WERI-Rb-1 (cell line): ENCODE measurements around the gene SMIM29.
A peak's percentile ranks its signal among the peaks of the same experiment; 100 is the strongest.

Source experiments
- DNase-seq: peaks from one replicate; pipeline ENCODE4 v3.0.0-alpha.2; 2020
- H3K27ac ChIP-seq: fragments of 250-450 bp; sonication (Bioruptor Pico); 2 replicates; pipeline ENCODE4 v1.5.1; 2020; ENCODE audit warnings: mild to moderate bottlenecking, moderate library complexity
- H3K27me3 ChIP-seq: fragments of 250-450 bp; sonication (Bioruptor Pico); 2 replicates; pipeline ENCODE4 v1.5.1; 2021; ENCODE audit warnings: mild to moderate bottlenecking, low read depth, moderate library complexity; ENCODE audit not compliant: insufficient read depth, severe bottlenecking
- H3K36me3 ChIP-seq: fragments of 250-450 bp; sonication (Bioruptor Pico); 2 replicates; pipeline ENCODE4 v1.5.1; 2020; ENCODE audit warnings: mild to moderate bottlenecking, moderate library complexity
- H3K4me3 ChIP-seq: 2 replicates; pipeline ENCODE4 v1.5.1; 2011; ENCODE audit warnings: low read depth, mild to moderate bottlenecking, control low read depth, low read length
- H3K9me3 ChIP-seq: fragments of 250-450 bp; sonication (Bioruptor Pico); 2 replicates; pipeline ENCODE4 v1.5.1; 2021; ENCODE audit warnings: mild to moderate bottlenecking, moderate library complexity; ENCODE audit not compliant: severe bottlenecking
- TF ChIP-seq, protein P1 (sequence below): IDR thresholded peaks from 2 replicates; pipeline ENCODE4 v1.5.1; 2011; ENCODE audit warnings: low read depth, mild to moderate bottlenecking, control low read depth, inconsistent platforms, low read length

Gene SMIM29

DNA sequence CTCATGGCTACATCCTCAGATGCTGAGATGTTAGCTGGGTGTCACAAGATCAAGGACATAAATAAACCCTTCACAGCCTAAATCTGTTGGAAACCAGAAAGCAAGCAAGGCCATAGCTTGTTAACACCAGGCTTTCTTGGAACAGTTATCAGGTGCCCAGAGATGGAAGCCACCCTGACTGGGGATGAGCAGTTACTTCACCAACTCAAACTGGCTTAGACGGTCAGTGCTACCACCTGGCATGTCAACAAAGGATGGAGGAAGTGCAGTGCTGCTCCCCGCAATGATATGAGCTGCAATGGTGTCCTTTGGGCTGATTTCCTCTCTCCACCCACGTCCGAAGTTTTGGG, 28.9 kb upstream of the SMIM29 start:
- DNase-seq, result no peak
- no peak overlapping the region for H3K4me3 ChIP-seq
- no peak overlapping the region for H3K27ac ChIP-seq

DNA sequence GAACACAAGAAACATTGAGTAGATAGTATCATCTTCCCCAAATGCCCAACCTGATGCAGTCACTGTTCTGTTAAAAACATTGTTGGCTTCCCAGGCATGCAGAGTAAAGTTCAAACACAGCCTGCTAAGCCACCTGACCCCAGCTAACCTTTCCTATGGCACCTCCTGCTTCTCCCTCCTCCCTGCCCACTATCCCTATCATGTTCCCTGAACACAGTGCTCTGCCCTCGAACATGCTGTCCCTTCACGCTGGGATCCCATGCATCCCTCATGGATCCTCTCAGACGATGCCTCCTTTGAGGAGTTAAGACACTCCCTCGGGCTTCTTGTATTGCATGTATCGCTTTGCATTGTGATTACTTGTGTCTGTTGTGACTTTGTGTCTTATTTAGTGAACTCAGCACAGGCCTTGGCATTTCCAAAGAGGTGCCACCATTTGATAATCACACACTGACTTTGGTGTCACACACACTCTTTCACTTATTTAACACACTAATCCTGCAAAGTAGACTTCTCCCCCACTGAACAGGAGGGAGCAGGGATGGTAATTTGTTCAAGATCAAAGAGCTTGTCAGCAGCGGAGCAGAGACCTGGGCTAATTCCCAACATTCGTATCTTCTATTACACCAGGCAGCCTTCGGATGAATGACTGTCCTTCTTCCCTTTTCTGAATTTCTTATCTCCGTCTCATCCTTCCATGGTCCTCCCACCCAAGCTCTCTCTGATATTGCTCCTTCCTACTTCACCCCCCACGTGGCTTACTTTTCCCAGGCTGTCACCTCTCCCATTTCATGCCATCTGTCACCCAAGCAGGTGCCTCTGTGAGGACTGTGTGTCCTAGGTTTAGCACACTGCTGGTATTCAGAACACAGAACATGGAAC, 28.3 kb upstream of the SMIM29 start:
- TF ChIP-seq, protein P1, sequence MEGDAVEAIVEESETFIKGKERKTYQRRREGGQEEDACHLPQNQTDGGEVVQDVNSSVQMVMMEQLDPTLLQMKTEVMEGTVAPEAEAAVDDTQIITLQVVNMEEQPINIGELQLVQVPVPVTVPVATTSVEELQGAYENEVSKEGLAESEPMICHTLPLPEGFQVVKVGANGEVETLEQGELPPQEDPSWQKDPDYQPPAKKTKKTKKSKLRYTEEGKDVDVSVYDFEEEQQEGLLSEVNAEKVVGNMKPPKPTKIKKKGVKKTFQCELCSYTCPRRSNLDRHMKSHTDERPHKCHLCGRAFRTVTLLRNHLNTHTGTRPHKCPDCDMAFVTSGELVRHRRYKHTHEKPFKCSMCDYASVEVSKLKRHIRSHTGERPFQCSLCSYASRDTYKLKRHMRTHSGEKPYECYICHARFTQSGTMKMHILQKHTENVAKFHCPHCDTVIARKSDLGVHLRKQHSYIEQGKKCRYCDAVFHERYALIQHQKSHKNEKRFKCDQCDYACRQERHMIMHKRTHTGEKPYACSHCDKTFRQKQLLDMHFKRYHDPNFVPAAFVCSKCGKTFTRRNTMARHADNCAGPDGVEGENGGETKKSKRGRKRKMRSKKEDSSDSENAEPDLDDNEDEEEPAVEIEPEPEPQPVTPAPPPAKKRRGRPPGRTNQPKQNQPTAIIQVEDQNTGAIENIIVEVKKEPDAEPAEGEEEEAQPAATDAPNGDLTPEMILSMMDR, result no peak
- peaks cover 2% of the 10 kb centered on the region; the same call in 1 of the 2 replicates for H3K36me3 ChIP-seq
- peak; percentile 74 for DNase-seq
- no peak overlapping the region for H3K4me3 ChIP-seq
- H3K27me3 ChIP-seq, result no peaks in the 10 kb centered on the region
- no peak overlapping the region for H3K27ac ChIP-seq
- no peaks in the 10 kb centered on the region for H3K9me3 ChIP-seq

More for the DNA sequence above, 28.9 kb upstream of the SMIM29 start:
- Histone ChIP-seq H3K9me3 (no peaks in the 10 kb centered on the region), H3K36me3 (peaks cover 7% of the 10 kb centered on the region), H3K27me3 (no peaks in the 10 kb centered on the region)
- TF ChIP-seq, protein P1, result no peak

DNA sequence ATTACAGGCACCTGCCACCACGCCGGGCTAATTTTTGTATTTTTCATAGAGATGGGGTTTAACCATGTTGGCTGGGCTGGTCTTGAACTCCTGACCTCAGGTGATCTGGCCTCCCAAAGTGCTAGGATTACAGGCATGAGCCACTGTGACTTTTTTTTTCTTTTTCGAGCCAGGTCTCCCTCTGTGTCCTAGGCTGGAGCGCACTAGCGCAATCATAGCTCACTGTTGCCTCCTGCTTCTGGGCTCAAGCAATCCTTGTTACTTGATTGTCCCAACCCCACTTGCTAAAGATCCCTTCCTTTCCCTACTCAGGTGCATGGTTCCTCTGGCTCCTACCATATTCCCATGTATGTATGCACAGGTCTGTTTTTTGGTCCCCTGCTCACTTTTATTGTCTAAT, 27.4 kb upstream of the SMIM29 start:
- TF ChIP-seq, protein P1, result no peak
- H3K27me3 ChIP-seq, result no peaks in the 10 kb centered on the region
- H3K4me3 ChIP-seq, result no peak overlapping the region
- H3K27ac ChIP-seq, result no peak overlapping the region
- no peaks in the 10 kb centered on the region; the same call in 1 of the 2 replicates for H3K36me3 ChIP-seq
- H3K9me3 ChIP-seq, result no peaks in the 10 kb centered on the region
- no peak for DNase-seq

DNA sequence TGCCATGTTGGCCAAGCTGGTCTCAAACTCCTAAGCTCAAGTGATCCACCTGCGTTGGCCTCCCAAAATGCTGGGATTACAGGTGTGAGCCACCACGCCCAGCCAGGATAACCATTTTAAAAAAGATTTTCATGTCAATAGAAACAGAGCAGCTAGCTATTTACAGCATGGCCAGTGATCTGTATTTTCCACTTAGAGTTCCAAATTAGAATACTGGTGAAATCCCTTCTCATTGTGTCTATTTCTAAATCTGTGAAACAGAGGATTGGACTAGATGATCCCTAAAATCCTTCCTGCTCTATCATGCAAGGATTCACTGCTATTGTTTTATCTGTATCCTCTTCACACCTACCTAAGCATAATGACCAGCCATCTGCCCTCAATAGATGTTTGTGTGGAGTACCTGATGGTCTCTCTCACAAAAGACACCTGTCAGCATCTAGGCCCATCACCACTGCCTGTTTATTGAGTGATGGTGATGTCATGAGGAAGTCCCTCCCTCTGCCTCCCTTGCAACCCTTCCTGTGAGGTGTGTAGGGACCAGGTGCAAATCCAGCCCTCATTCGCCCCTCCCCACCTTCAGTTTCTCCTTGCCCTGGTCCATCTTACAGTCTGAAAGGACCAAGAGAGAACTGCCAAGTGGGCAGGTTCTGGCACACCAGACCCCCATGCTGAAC, 26.5 kb upstream of the SMIM29 start:
- Histone ChIP-seq H3K36me3 (no peaks in the 10 kb centered on the region; the same call in 1 of the 2 replicates), H3K27ac (no peak overlapping the region)
- no peak for DNase-seq

DNA sequence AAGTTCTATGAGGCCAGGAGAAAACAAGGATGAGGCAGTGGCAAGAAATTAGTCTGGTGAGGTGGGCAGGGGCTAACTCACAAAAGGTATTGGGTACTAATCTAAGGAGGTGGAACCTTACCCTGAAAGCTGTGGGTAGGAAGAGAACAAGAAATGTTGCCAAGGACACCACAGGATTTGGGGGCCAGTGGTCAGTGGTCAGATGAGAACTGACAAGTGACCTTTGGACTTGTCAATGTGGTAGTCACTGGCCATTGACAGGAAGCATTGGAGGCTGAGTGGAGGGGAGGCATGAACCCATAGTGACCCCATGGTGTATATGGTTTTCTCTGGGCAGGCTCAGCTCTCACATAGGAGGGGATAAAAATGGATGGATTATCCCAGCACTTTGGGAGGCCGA, 25.3 kb upstream of the SMIM29 start:
- Histone ChIP-seq H3K27ac (no peak overlapping the region), H3K36me3 (no peaks in the 10 kb centered on the region; the same call in 1 of the 2 replicates), H3K4me3 (no peak overlapping the region), H3K9me3 (no peaks in the 10 kb centered on the region), H3K27me3 (no peaks in the 10 kb centered on the region)
- no peak for DNase-seq
- TF ChIP-seq, protein P1, result no peak

More for the DNA sequence above, 26.5 kb upstream of the SMIM29 start:
- TF ChIP-seq, protein P1, result no peak
- H3K27me3 ChIP-seq, result no peaks in the 10 kb centered on the region
- no peaks in the 10 kb centered on the region for H3K9me3 ChIP-seq
- H3K4me3 ChIP-seq, result no peak overlapping the region
